Subcutaneous abdominal adipose tissue (tissue), 5 donors: ENCODE data around the gene TP53BP1.

Experiments used
- H3K27ac ChIP-seq: one replicate; pipeline ENCODE4 v1.7.0; 2013; ENCODE audit warnings: low read depth, mild to moderate bottlenecking, inconsistent platforms, low read length, moderate library complexity
- H3K27me3 ChIP-seq, 5 donors: one replicate each; pipeline ENCODE4 v1.7.0; 2013; ENCODE audit warnings: low read length in 5 of 5, inconsistent platforms in 1 of 5; ENCODE audit not compliant: control insufficient read depth in 5 of 5, insufficient read depth in 4 of 5
- H3K36me3 ChIP-seq, 5 donors: one replicate each; pipeline ENCODE4 v1.7.0; 2013; ENCODE audit warnings: low read length in 5 of 5; ENCODE audit not compliant: control insufficient read depth in 5 of 5, insufficient read depth in 5 of 5
- H3K4me1 ChIP-seq, 5 donors: one replicate each; pipeline ENCODE4 v1.7.0; 2013; ENCODE audit warnings: low read length in 5 of 5, mild to moderate bottlenecking in 3 of 5, moderate library complexity in 1 of 5; ENCODE audit not compliant: control insufficient read depth in 5 of 5, insufficient read depth in 5 of 5
- H3K4me3 ChIP-seq, 5 donors: one replicate each; pipeline ENCODE4 v1.7.0; 2013; ENCODE audit warnings: low read length in 5 of 5, low read depth in 1 of 5
- H3K9ac ChIP-seq, 5 donors: one replicate each; pipeline ENCODE4 v1.7.0; 2013; ENCODE audit warnings: low read length in 5 of 5, mild to moderate bottlenecking in 4 of 5, moderate library complexity in 3 of 5
- H3K9me3 ChIP-seq, 5 donors: one replicate each; pipeline ENCODE4 v1.7.0; 2013; ENCODE audit warnings: low read length in 5 of 5; ENCODE audit not compliant: control insufficient read depth in 5 of 5
- donor health status: healthy.
- donor health status: healthy.
- donor health status: healthy.
- donor health status: healthy.
- donor health status: healthy.

TP53BP1 gene

DNA sequence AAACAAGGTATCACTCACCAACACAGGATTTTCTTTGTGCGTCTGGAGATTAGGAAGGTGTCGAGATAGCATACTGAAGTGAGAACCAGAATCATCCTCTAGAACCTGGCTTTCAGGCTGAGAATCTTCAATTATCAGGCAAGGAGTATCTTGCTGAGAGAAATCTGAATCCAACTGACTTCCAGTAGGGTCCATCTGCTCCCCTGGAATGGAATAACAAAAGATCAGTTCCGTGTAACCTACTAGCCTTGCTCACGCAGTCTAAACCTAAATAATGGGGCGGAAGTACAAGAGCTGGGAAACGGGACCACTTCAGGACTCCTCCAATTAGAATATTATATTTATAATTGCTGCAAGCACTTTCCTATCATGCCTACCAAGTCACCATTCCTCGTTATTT lies 690 bp downstream of the TP53BP1 start:
- Histone ChIP-seq H3K27ac (peak overlapping the region; percentile 72), H3K36me3 (peaks cover 3 to 12% (median 7%) of the 10 kb centered on the region in 5 donors), H3K9ac (peak overlapping the region; percentile 22 to 80 (median 77)), H3K4me1 (peaks cover 0 to 24% (median 17%) of the 10 kb centered on the region in 5 donors), H3K27me3 (no peaks in the 10 kb centered on the region), H3K4me3 (peak overlapping the region; percentile 85 to 97 (median 95)), H3K9me3 (no peaks in the 10 kb centered on the region)

DNA sequence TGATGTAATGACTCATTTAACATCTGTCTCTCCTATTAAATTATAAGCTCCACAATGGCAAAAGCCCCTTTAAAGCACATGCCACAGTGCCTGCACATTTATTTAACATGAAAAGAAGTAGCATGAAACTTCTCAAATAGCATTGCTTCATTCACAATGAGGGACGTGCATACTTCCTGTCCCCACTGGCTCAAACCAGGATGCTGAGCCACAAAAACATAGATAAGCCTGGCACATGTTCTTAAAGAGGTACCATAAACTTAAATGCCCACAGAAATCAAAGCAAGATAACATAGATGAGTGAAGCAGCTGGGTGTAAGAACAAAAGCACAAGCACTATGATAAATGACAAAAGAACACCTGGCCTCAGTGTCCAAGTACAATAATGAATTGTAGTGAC lies 3.8 kb downstream of the TP53BP1 start:
- Histone ChIP-seq H3K36me3 (peaks cover 3 to 15% (median 7%) of the 10 kb centered on the region in 5 donors), H3K9ac (no peak overlapping the region), H3K4me3 (no peak overlapping the region)

DNA sequence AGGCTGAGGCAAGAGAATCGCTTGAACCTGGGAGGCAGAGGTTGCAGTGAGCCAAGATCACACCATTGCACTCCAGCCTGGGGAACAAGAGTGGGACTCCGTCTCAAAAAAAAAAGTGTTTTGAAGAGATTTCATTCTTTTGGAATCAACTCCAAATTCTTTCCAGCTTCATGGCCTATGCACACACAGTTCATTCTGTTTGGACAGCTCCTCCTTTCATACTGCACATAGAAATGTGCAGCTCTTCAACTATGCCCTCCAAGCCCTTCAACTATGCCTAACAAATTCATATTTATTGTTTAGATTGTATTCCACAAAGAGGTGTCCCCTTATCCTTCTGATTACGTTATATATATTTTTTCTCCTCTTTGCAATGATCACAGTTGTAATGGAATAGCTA lies 4.2 kb downstream of the TP53BP1 start:
- H3K9me3 ChIP-seq: no peaks in the 10 kb centered on the region
- H3K4me3 ChIP-seq: no peak overlapping the region
- H3K4me1 ChIP-seq: peaks cover 0 to 32% (median 23%) of the 10 kb centered on the region in 5 donors
- H3K27me3 ChIP-seq: no peaks in the 10 kb centered on the region
- no peak overlapping the region for H3K9ac ChIP-seq
- H3K36me3 ChIP-seq: peaks cover 3 to 15% (median 7%) of the 10 kb centered on the region in 5 donors
- H3K27ac ChIP-seq: no peak overlapping the region

More for the DNA sequence above, 3.8 kb downstream of the TP53BP1 start:
- Histone ChIP-seq H3K27me3 (no peaks in the 10 kb centered on the region), H3K27ac (no peak overlapping the region), H3K9me3 (no peaks in the 10 kb centered on the region), H3K4me1 (peaks cover 0 to 28% (median 22%) of the 10 kb centered on the region in 5 donors)

DNA sequence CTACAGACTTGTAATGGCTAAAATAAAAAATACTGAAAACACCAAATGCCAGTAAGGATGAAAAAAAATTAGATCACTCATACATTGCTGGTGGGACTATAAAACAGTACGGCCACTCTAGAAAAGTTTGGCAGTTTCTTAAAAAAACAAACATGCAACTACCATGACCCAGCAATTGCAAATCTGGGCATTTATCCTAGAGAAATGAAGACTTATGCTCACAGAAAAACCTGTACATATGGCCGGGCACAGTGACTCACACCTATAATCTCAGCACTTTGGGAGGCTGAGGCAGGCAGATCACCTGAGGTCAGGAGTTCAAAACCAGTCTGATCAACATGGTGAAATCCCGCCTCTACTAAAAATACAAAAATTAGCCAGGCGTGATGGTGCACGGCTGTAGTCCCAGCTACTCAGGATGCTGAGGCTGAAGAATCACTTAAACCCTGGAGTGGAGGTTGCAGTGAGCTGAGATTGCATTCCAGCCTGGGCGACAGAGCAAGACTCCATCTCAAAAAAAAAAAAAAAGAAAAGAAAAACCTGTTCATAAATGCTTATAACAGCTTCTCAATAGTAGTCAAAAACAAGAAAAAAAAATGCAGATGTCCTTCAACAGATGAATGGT lies 5.6 kb downstream of the TP53BP1 start:
- Histone ChIP-seq H3K9ac (no peak overlapping the region), H3K9me3 (no peaks in the 10 kb centered on the region), H3K36me3 (peaks cover 3 to 15% (median 7%) of the 10 kb centered on the region in 5 donors), H3K27ac (no peak overlapping the region), H3K27me3 (no peaks in the 10 kb centered on the region), H3K4me1 (peaks cover 0 to 27% (median 14%) of the 10 kb centered on the region in 5 donors), H3K4me3 (no peak overlapping the region)

DNA sequence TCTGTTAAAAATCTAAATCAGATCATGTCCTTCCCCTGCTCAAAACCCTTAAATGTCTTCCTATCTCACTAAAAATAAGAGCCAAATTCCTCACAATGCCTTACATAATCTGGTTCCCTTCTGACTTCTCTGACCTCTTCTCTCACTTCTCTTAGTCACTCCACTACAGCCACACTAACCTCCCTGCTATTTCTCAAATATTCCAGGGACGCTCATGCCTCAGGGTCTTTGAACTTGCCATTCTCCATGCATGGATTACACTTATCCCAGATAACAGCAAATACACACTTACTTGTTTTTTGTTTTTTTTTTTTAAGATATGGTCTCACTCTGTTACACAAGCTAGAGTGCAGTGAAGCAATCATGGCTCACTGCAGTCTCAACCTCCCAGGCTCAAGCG lies 8.5 kb downstream of the TP53BP1 start:
- peaks cover 0 to 21% (median 10%) of the 10 kb centered on the region in 5 donors for H3K4me1 ChIP-seq
- no peak overlapping the region for H3K4me3 ChIP-seq
- H3K27ac ChIP-seq: peak overlapping the region; percentile 38
- H3K27me3 ChIP-seq: no peaks in the 10 kb centered on the region
- H3K9me3 ChIP-seq: no peaks in the 10 kb centered on the region
- peaks cover 8 to 21% (median 13%) of the 10 kb centered on the region in 5 donors for H3K36me3 ChIP-seq
- no peak overlapping the region for H3K9ac ChIP-seq

DNA sequence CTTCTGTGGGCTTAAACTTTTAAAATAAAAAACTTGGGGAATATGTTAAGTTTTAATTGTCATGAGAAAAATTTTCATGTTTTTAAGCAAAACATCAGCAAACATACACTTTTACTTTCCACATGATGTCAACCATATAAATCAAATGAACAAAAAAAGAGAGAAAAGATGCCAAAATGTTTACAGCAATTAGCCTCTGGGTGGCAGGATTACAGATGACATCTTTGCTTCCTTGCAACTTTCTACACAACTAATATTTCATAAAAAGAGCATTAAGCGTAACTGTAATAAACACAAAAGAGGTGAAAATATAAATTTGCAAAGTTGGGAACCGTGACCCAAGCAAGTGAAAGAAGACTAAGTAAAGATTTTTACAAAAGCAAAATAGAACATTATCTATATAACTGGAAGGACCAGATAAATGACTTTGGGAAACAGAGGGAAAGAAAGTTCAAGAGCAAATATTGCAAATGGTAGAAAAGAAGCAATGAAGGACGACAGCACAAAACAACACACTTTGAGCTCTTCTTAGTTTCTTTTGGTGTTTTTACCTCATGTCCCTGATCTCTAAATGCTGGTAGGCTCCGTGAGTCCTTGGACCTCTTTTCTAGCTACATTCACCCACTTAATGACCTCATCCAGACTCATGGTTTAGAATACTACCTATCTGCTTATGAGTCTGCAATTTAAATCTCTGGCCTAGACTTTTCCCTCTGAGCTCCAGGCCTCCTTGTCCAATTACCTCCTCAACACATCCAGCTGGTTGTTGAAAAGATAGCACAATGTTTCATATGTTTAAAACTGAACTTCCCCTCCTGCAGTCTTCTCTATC lies 9.4 kb downstream of the TP53BP1 start:
- Histone ChIP-seq H3K9ac (no peak overlapping the region), H3K4me1 (peaks cover 0 to 13% (median 7%) of the 10 kb centered on the region in 5 donors), H3K36me3 (peaks cover 17 to 30% (median 22%) of the 10 kb centered on the region in 5 donors), H3K27ac (peak overlapping the region; percentile 38), H3K27me3 (no peaks in the 10 kb centered on the region), H3K4me3 (no peak overlapping the region), H3K9me3 (no peaks in the 10 kb centered on the region)

DNA sequence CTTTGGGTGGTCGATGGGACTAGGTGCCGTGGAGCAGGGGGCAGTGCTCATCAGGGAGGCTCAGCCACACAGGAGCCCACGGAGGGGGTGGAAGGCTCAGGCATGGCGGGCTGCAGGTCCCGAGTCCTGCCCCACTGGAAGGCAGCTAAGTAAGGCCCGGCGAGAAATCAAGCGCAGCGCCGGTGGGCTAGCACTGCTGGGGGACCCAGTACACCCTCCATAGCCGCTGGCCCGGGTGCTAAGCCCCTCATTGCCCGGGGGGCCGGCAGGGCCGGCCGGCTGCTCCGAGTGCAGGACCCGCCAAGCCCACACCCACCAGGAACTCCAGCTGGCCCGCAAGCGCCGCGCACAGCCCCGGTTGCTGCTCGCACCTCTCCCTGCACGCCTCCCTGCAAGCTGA lies 19.1 kb downstream of the TP53BP1 start:
- Histone ChIP-seq H3K27ac (no peak overlapping the region), H3K9ac (no peak overlapping the region), H3K36me3 (peaks cover 47 to 75% (median 58%) of the 10 kb centered on the region in 5 donors), H3K27me3 (no peaks in the 10 kb centered on the region), H3K4me3 (no peak overlapping the region), H3K9me3 (no peaks in the 10 kb centered on the region), H3K4me1 (no peaks in the 10 kb centered on the region)

DNA sequence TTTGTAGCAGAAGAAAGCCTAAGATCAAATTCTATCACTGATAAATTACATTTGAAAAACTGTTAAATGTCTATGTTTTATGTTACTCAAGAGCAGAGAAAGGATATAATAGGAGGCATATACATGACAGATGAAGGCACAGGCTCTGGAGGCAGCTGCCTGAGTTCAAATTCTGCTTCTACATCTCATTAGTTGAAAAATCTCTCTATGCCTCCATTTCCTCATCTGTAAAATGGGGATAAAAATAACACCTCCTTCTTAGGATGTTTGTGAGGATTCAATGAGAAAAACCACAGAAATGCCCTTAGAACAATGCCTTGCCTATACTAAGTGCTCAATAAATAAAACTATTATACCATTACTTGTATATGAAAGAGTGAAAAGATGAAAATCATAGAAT lies 21.0 kb downstream of the TP53BP1 start:
- H3K27me3 ChIP-seq: no peaks in the 10 kb centered on the region
- H3K27ac ChIP-seq: no peak overlapping the region
- H3K9ac ChIP-seq: no peak overlapping the region
- no peak overlapping the region for H3K4me3 ChIP-seq
- no peaks in the 10 kb centered on the region for H3K9me3 ChIP-seq
- peaks cover 35 to 70% (median 48%) of the 10 kb centered on the region in 5 donors for H3K36me3 ChIP-seq
- no peaks in the 10 kb centered on the region for H3K4me1 ChIP-seq

DNA sequence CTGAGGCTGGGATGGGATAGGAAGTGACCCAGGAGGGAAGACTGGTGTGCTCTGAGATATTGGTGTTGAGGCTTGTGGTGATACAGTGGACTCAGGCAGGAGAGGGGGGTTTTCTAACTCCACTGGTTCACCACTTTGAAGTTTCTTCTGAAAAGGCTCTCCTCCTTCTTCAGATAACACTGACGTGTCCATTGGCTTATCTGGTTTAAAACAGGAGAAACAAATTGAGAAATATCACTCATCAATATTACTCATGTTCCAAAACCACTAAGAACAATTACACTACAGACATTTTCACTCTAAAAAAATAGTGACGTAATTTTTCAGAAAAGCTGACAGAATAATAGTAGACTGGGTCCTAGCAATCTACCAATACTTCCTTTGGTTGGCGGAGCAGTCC lies 23.1 kb downstream of the TP53BP1 start:
- Histone ChIP-seq H3K27me3 (no peaks in the 10 kb centered on the region), H3K4me3 (no peak overlapping the region), H3K4me1 (peaks cover 0 to 8% (median 0%) of the 10 kb centered on the region in 5 donors), H3K9ac (no peak overlapping the region), H3K27ac (no peak overlapping the region), H3K36me3 (peaks cover 29 to 72% (median 37%) of the 10 kb centered on the region in 5 donors), H3K9me3 (no peaks in the 10 kb centered on the region)

DNA sequence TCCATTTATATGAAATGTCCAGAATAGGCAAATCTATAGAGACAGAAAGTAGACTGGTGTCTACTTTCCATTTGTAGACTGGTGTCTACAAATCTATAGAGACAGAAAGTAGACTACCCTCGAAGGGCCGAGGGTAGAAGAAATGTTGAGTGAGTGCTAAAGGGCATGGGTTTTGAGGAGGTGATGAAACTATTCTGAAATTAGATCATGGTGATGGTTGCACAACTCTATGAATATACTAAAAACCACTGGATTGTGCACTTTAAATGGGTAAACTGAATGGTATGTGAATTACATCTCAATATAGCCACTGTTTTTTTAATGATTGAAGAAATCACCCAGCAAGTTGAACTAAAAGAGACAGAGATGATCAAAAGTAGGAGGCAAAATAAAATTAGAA lies 27.9 kb downstream of the TP53BP1 start:
- Histone ChIP-seq H3K27ac (peak overlapping the region; percentile 67), H3K4me3 (no peak overlapping the region), H3K9ac (no peak overlapping the region), H3K9me3 (no peaks in the 10 kb centered on the region), H3K27me3 (no peaks in the 10 kb centered on the region), H3K4me1 (peaks cover 0 to 20% (median 5%) of the 10 kb centered on the region in 5 donors), H3K36me3 (peaks cover 12 to 44% (median 17%) of the 10 kb centered on the region in 5 donors)
